HG03280 (cell line): ENCODE data around the gene SLC28A3.

ENCODE experiments used
- ATAC-seq: cut with Tn5 transposase; IDR thresholded peaks from one replicate; pipeline ENCODE4 v1.9.1; 2021; ENCODE audit warnings: mild to moderate bottlenecking, moderate library complexity; ENCODE audit not compliant: unreplicated experiment

The SLC28A3 gene

GRCh38 chr9:84300271-84300670 lies 40.3 kb downstream of the SLC28A3 start:
- no peak for ATAC-seq

- ATAC-seq: no peak
Observed at GRCh38 chr9:84297162-84297821, 43.3 kb downstream of the SLC28A3 start.

- peak; percentile 34 for ATAC-seq
Observed at GRCh38 chr9:84296146-84296843, 44.3 kb downstream of the SLC28A3 start.

GRCh38 chr9:84294241-84294950 lies 46.2 kb downstream of the SLC28A3 start:
- ATAC-seq: no peak

- peak; percentile 38 for ATAC-seq
Observed at GRCh38 chr9:84293001-84293798, 47.4 kb downstream of the SLC28A3 start.

- ATAC-seq: no peak
Observed at GRCh38 chr9:84285381-84285780, 55.2 kb downstream of the SLC28A3 start.

GRCh38 chr9:84283946-84284345 lies 56.6 kb downstream of the SLC28A3 start:
- ATAC-seq: no peak

- no peak for ATAC-seq
Observed at GRCh38 chr9:84278130-84278529, 62.4 kb downstream of the SLC28A3 start.

GRCh38 chr9:84277646-84278045 lies 62.9 kb downstream of the SLC28A3 start:
- ATAC-seq: no peak

GRCh38 chr9:84276741-84277140 lies 63.8 kb downstream of the SLC28A3 start:
- ATAC-seq: no peak

GRCh38 chr9:84271921-84272556 lies 68.5 kb downstream of the SLC28A3 start:
- no peak for ATAC-seq

GRCh38 chr9:84271531-84271900 lies 69.0 kb downstream of the SLC28A3 start:
- ATAC-seq: peak; percentile 80

- ATAC-seq: peak; percentile 15
Observed at GRCh38 chr9:84270847-84271530, 69.6 kb downstream of the SLC28A3 start.

GRCh38 chr9:84266087-84266561 lies 74.4 kb downstream of the SLC28A3 start:
- ATAC-seq: no peak

GRCh38 chr9:84264307-84265029 lies 76.1 kb downstream of the SLC28A3 start:
- ATAC-seq: no peak

GRCh38 chr9:84261070-84261746 lies 79.3 kb downstream of the SLC28A3 start:
- peak; percentile 57 for ATAC-seq

GRCh38 chr9:84258371-84258770 lies 82.2 kb downstream of the SLC28A3 start:
- ATAC-seq: no peak

GRCh38 chr9:84255696-84256095 lies 84.9 kb downstream of the SLC28A3 start:
- ATAC-seq: no peak

- no peak for ATAC-seq
Observed at GRCh38 chr9:84254972-84255371, 85.6 kb downstream of the SLC28A3 start.
